Measurements from ENCODE around the gene CCR8.
"Not testable (repeated sequence)": the region's sequence is repeated elsewhere in the genome, so short reads cannot be mapped to it uniquely, and the experiment has no call there.

Gene CCR8

DNA sequence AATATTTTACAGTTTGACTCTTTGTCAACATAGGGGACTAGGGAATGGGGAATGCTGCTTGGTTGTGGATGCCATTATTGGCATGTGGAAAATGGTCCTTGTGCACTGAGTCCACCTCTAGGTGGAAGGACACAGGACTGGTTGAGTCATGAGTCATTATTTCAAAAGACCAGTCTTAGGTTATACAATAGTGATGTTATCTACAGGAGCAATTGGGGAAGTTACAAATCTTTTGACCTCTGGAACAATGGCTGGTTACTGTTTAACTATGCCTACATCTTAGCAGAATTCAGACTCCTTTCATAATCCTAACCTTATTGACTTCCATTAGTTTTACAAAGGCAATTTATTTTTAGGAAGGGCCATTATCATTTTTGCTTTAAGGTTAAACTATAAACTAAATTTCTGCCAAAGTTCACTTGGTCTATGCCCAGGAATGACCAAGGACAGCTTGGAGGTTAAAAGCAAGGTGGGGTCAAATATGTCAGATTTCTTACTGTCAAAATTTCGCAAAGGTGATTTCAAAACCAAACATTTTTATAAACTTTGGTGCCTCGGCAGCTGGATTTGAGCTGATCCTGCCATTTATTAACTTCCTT lies 11.8 kb upstream of the CCR8 start:
- DNase-seq: no peak

DNA sequence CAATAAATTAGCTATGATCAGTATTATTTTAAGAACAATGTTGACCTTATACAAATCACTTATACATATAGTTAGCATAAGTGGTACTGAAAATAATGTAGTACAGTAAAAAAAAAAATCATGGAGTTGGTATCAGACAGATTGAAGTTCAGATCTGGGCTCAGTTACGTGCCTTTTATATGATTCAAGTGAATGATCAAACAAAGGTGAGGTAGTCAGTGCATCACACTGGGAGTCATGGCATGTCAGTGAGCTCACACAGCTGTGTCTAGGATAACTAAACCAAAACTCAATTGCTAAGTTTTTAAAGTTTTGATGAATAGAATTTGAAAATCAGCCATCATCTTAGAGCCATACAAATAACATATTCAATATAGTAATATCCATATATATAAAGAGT lies 11.2 kb upstream of the CCR8 start:
- DNase-seq: no peak

DNA sequence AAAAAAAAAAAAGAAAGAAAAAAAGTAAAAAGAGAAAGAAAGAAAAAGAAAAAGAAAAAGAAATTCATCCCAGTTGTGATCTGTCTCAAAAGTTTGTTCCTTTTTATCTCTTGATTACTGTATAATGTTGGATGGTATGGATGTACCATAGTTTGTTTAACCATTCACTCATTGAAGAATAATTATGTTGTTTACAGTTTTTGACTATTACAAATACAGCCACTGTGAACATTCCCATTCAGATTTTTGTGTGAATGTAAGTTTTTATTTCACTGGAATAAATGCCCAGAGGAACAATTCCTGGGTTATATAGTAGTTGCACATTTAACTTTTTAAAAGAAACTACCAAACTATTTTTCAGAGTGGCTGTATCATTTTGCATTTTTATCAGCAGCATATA lies 10.3 kb upstream of the CCR8 start:
- no peak for DNase-seq

DNA sequence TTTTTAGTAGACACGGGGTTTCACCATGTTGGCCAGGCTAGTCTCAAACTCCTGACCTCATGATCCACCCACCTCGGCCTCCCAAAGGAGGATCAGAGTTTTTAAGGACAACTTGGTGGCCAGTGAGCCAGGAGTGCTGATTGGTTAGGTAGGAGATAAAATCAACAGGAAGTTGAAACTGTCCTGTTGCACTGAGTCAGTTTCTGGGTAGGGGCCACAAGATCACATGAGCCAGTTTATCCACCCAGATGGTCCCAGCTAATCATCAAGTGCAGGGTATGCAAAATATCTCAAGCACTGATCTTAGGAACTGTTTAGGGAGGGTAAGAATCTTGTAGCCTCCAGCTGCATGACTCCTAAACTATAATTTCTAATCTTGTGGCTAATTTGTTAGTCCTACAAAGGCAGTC lies 7.9 kb upstream of the CCR8 start:
- DNase-seq: not testable (repeated sequence)

DNA sequence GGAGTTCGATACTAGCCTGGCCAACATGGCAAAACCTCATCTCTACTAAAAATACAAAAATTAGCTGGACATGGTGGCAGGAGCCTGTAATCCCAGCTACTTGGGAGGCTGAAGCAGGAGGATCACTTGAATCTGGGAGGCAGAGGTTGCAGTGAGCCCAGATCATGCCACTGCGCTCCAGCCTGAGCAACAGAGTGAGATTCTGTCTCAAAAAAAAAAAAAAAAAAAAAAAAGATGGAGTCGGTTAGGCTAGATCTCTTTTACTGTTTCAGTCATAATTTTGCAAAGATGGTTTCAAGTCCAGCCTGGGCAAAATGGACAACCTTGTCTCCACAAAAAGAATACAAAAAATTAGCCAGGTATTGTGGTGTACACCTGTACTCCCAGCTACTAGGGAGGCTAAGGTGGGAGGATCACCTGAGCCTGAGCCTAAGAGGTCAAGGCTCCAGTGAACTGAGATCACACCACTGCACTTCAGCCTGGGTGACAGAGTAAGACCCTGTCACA lies 7.2 kb upstream of the CCR8 start:
- DNase-seq: not testable (repeated sequence)

DNA sequence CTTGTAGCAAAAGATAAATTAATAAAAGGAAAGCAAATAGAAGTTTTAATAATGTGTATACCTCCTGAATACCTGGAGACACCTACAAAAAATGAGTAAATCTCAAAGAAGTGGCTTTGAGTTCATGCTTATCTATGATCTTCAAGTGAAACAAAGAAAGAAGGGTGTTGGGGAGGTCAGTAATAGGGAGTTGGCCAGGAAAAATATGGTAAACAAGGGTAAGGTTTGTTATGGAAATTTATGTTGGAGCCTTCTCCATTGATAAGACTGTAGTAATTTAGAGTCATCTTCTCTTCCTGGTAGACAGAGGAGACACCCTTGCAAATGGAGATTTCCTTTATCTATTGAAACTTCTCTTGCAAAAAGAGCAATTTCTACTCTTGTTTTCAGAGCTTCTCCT lies 6.6 kb upstream of the CCR8 start:
- no peak for DNase-seq

DNA sequence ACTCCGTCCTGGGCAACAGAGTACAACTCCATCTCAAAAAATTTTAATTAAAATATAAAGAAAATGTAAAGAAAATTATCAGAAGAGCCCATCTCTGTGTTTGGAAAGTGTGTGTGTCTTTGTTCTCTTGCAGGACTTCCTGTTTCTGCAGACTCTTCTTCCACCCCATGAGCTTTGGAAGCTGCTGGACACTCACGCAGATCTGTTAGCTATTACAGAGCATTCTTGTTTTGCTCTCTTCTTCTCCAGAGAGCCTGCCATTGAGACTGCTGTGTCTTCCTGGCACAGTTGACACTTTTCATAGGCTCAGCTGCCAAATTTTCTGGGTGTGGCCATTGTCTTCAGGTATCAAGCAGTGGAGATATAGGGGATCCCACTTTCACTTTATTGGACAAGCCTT lies 6.0 kb upstream of the CCR8 start:
- no peak for DNase-seq

DNA sequence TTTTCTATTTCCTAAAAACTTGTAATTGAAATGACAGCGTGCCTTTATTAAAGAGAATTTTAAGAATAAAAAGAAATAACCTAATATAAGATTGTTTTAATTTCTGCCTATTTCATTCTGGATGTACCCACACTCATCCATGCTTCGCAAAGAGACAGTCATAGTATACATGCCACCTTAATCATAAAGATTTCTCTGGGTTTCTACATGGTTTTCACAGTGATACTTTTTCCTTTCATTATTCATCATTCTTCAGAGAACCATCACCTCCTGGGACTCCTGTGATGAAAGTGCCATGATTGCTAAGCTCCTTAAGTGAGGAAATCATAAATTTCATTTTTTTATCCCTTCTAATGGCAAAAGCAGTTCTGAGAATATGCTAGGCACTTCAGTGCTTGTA lies 4.3 kb upstream of the CCR8 start:
- DNase-seq: no peak

DNA sequence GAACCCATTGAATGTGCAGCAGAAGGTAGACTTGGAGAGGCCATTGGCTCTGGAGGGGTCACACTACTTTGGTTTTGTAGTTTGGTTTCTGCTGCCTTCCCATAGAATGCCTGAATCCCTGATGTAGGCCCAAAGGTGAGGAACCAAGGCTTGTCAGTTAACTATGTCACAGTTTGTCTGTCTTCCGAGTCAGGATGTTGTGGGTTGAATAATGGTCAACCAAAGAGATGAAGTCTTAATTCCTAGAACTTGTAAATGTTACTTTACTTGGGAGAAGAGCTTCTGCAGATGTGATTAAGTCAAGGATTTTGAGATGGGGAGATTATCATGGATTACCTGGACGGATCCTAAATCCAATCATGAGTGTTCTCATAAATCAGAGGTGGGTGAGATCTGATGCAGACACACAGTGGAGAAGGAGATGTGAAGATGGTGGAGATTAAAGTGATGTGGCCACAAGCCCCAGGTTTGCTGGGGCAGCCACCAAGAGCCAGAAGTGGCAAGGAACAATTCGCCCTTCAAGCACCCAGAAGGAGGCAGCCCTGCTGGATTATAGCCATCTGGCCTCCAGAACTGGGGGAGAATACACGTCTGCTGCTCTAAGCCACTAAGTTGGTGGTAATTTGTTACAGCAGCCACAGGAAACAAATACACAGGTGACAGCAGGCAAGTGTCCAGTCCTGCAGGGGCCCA lies 2.3 kb upstream of the CCR8 start:
- DNase-seq: no peak

DNA sequence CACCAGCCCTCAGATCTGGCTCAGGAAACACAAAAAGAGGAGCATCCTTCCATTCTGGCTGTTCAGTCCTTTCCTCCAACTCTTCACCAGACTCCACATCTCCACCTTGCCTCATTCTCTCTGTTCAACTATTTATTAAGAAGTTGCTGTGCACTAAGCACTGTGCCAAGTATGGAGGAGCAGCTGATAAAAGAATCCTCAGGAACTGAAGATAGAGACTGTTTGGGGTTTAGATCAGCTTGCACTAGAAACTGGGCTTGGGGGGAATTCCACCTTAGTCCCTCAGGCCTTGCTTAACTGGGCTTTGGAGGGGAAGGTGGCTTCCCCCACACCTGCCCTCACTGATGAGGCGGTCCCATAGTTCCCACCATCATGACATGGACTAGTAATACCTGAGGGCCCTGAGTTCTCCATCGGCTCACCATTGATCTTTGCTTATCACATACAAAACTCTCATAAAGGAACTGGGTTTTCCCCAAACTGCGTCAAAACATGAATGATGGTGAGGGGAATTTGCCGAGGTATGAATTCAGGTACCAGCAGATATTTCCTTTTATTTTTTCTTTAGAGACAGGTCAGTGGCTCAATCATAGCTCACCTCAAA lies 1.7 kb upstream of the CCR8 start:
- no peak for DNase-seq

DNA sequence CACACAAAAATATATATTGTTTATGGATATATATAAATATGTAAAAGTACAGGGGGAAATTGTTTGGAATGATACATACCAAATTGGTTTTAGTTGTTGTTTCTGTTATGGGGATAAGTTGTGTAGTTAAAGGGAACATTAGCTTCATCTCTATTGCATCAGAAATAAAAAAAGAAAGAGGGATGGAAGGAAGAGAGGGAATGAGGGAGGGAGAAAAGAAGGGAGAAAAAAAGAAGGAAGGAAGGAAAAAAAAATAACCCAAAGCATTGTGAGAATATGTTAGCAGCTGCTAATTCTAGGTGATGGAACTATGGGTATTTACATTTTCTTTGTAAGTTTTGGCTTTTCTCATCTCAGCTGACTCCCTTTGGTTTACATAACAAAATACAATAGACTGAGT lies 1.3 kb downstream of the CCR8 start:
- no peak for DNase-seq

DNA sequence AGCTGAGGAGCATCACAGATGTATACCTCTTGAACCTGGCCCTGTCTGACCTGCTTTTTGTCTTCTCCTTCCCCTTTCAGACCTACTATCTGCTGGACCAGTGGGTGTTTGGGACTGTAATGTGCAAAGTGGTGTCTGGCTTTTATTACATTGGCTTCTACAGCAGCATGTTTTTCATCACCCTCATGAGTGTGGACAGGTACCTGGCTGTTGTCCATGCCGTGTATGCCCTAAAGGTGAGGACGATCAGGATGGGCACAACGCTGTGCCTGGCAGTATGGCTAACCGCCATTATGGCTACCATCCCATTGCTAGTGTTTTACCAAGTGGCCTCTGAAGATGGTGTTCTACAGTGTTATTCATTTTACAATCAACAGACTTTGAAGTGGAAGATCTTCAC lies 3.0 kb downstream of the CCR8 start:
- no peak for DNase-seq

DNA sequence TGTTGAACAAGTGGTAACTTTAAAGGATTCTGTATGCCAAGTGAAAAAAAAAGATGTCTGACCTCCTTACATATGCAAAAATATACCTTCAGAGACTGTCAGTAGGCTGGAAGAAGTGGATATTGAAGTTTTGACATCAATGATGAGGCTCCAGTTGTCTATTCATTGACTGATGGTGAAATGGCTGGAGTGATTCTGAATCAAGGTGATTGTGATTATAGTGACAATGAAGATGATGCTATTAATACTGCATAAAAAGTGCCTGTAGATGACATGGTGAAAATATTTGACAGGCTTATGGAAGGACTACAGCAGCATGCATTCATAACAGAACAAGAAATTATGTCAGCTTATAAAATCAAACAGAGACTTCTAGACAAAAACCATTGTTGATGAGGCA lies 4.1 kb downstream of the CCR8 start:
- no peak for DNase-seq

DNA sequence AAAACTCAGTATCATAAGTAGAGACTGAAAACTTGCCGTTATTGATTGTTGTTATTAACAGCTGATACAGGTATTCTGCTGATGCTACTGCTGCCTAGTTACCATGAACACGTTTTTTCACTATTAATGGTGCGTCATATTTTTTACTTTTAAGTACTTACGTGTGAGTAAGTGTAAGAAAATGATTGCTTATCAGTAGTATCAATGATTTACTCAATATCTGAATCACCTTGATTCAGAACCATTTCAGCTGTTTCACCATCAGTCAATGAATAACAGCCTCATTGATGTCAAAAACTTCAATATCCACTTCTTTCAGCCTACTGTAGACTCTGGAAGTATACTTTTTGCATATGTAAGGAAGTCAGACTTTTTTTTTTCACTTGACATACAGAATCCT lies 4.7 kb downstream of the CCR8 start:
- no peak for DNase-seq

DNA sequence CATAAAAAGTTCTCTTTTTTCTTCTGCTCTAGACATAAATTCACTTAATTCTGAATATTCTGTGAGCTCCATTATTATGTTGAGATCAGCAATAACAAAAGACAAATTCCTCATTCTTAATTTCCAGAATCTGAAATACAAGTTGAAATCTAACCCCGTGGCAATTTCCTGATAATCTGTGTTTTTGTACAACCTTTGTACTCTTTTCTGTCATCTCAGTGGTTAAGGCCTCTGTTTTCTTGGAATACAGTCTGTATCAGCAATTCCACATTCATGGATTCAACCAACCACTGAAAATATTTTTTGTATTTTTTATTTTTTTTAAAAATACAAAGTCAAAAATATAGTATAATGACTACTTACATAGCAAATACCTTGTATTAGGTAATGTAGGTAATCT lies 8.7 kb downstream of the CCR8 start:
- DNase-seq: no peak

DNA sequence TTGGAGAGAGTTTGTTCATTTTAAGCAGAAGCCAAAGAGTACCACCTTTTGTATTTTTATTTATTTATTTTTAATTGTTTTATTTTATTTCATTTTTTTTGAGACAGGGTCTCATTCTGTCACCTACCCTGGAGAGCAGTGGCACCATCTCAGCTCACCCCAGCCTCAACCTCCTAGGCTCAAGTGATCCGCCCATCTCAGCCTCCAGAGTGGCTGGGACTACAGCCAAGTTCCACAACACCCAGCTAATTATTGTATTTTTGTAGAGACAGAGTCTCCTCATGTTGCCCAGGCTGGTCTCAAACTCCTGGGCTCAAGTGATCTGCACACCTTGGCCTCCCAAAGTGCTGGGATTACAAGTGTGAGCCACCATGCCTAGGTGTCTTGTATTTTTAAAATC lies 9.6 kb downstream of the CCR8 start:
- DNase-seq: no peak

DNA sequence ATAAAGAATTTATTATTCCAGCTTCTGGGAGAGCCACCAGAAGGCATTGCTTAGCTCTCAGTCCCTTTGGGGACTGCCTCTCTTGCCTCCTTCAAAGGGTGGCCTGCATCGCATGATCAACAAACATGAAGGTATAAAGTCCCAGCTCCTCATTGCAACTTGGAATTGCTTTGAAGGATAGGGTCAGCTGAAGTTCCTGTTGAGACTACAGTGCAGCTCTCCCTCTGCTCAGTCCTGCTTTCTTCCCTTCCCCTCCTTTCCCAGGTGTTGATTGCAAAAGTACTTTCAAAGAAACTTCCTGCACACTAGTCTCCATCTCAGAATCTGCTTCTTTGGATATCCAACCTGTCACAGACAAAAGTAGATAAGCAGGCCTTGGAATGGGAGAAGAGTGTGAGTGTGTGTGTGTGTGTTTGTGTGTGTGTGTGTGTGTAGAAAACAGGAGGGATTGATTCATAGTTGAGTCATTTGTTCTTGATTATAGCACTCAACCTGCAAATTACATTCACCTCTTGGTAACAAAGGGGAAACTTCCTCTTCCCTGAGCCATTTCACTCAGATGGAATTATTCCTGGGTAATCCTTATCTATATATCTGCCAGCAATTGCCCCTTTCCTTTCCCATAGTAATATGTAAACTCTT lies 13.7 kb downstream of the CCR8 start:
- no peak for DNase-seq

DNA sequence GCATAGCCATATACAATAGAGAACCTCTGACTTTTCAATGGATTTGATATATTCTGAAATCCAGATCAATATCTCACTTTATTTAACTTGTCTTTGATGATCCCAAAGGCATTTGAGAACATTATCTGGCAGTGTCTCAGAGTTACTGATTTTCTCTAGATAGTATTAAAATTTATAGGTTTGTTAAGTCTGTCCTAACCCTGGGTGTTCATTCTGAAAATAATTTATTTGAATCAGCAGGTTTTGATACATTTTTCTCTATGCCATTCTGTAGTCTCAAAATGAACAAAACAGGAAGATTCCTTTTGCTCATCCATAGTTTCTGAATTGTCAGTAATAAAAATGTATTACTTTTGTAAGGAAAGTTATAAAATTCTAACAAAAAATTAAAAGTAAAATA lies 14.3 kb downstream of the CCR8 start:
- DNase-seq: no peak

DNA sequence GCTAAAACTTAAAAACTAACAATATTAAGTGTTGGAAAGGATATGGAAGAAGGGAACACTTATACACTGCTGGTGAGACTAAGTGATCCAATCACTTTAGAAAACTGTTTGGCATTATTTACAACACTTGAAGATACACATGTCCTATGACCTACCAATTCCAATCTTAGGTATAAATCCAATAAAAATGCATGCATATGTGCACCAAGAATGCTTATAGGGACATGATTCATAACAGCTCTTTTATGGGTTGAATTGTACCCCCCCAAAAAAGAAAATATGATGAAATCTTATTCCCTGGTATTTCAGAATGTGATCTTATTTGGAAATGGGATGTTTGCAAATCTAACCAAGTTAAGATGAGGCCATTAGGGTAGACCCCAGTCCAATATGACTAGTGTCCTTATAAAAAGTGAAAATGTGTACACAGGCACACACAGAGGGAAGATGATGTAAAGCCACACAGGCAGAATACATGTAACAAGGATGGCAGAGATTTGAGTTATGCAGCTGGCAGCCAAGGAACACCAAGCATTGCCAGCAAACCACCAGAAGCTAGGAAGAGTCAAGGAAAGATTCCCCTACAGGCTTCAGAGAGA lies 15.3 kb downstream of the CCR8 start:
- no peak for DNase-seq

DNA sequence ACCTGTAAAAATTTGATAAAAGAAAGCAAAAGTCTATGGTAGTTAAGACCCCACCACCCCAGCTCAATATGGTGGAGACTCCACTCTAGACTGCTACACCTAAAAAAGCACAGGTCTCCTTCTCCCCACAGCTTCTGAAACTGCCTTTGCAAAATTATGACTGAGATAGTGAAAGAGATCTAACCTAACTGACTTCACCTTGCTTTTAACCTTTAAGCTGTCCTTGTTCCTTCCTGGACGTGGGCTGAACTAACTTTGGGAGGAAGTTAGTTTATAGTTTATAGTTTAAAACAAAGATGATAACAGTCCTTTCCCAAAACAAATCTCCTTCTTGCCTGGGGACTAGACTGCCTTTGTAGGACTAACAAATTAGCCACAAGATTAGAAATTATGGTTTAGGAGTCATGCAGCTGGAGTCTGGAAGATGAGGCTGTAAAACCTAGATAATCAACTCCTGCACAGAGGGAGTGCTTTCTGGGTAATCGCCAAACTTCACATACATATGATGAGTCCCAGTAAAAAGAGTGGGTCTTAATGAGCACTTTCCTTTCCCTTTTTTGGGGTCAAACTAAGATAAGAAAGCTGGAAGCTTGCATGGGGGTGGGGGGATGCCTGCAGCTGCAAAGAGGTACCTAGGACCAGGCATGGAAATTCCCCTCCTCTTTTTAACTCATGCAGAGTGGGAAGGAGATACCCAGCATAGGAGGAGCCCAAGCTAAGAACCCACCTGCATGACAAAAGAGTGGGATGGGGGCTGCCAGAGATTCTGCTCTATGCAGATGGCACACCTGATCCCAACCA lies 17.5 kb downstream of the CCR8 start:
- DNase-seq: no peak

DNA sequence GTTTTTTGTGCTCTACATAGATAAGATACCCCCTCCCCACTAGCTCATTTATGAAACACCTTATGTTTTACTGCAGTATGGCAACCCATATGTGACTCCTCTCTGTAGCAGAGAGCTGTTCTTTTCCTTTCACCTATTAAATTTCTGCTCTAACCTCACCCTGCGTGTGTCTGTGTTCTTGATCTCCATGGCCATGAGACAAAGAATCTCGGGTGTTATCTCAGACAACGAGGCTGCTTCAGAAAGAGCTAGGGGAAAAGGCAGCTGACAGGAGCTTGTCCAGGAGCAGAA lies 18.0 kb downstream of the CCR8 start:
- DNase-seq: no peak

DNA sequence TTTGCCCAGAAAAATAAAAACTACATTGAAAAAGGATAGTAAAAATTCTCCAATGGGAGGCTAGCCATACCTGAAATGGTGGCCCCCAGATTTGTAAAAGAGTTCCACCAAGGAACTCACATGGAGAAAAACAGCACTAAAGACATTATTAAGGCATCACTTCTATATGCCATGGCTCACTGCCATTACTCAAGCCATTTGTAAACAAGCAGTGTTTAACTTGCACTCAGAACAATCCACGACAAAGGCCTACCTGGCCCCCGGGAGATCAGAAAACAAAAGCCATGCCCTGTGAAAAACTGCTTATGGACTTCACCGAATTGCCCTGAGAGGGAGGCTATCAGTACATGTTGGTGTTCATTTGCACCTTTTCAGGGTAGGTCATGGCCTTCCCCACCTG lies 19.6 kb downstream of the CCR8 start:
- no peak for DNase-seq

DNA sequence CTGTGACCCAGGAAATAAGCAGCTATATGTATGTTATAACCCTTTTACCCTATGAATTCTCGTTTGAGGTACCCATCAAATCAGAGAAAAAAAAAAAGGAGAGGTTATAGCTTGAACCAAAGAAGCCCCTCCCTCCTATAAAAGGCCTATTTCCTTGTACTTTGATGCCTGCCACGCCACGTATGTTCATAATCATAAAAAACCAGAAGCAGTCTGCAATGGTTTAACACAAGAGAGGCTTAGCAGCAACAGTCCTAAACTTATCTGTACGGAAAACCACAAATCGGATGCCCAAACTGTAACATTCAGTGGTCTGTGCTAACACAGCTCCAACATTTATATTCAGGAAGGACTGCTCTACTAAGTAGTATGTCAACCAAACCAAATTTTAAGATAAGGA lies 21.2 kb downstream of the CCR8 start:
- no peak for DNase-seq

All from NCI-H2171 (cell line).